Erythroblast (primary cell): ENCODE data around the gene MS4A15.

Experiments used
- GATA1 ChIP-seq: IDR thresholded peaks from 2 replicates; pipeline ENCODE4 v1.6.1; 2011; ENCODE audit warnings: low read depth, mild to moderate bottlenecking, control low read depth, low read length, moderate library complexity
- POLR2A ChIP-seq: IDR thresholded peaks from 2 replicates; pipeline ENCODE4 v1.6.1; 2011; ENCODE audit warnings: mild to moderate bottlenecking, low read length

DNA sequence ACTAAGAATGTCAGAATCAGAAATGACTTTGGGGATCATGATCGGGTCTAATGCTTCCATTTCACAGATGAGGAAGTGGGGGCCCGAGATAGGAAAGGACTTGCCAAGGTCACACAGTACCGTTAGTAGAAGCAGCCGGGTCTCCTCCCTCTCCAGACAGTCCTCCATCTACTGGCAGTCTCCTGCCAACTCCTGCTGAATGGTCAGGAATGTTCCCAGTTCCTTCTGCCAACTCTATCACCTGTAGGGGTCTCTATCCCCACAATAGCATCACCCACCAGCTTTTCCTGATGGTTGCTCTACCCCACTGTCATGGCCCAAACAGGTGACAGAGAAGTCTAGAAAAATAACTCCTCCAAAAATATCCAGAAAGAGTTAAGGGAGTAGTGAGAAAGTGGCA, 61.4 kb downstream of the MS4A15 start:
- TF ChIP-seq POLR2A: no peak
- no peak for TF ChIP-seq GATA1
